HG03135 (cell line): ENCODE measurements around the gene CD69.

ENCODE experiments used
- ATAC-seq: cut with Tn5 transposase; IDR thresholded peaks from one replicate; pipeline ENCODE4 v1.9.1; 2021; ENCODE audit warnings: mild to moderate bottlenecking, moderate library complexity; ENCODE audit not compliant: unreplicated experiment

Gene CD69

DNA sequence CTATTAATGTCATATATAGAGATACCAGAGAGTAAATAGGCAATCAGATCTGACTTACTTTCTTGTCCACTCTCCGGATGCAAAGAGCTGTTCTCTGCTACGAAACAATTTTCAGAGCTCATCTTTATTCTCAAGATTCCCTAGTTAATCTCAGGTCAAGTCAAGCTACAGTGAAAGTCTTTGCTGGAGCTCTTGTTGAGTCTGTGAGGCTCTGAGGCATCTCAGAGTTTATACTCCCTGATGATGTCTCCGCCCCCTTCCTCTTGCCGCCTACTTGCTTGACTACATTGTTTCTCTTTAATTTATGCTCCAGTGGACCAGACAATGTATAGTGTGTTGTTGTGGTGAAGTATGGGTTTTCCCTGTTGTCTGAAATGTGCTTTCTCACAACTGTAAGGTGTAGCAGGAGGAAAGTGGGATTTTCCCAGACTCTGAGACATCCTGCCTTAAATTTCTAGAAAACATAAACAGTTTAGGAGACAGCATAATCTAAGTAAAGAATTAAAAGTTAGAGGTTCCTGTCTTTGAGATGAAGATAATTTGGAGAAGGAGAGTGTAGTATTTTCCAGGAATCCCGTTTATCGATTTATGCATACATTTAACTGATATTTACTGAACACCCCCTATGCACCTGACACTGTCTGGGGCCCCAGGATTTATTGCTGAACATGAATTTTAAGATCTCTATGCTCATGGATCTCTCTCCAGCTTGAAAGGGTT, at the start of gene CD69:
TSS of gene CD69 (minus strand) at position 203 of the 720 bp plus-strand sequence. CDS start at position 122, 81 bp downstream.
- ATAC-seq, result peak; percentile 42

DNA sequence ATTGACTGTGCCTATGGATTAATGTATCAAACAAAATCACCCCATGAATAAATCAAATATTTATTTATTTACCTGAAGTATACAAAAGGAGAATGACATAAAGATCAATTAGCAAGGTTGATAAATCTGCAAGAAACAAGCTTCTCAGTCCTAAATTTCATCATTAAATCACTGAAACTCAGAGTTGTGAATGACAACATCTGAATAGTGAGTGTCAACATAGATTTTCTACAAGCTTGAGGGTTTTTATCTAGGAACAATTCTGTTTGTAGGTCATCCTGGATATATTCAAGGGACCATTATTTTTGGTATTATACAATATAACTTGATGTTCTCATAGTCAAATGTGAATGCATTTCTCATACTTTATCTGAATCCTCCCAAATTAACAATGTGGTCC, 49.2 kb upstream of the CD69 start:
- ATAC-seq, result no peak

DNA sequence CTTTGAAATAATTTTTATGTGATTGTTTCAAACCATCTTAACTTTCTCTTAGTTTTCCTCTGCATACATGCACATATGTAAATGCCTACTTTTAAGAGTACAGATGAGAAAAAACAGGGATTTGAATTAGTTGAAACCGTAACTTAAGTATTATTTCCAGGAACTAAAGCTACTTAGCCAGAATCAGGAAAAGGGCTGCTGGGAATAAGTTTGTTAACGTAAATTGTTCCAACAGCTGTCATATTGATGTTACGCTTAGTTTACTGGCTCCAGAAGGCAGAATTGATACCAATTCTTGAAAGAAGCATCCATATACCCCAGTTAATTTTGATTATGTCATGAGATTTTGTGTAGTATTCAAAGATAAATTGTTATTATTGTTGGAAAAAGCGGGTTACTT, 48.6 kb upstream of the CD69 start:
- no peak for ATAC-seq

DNA sequence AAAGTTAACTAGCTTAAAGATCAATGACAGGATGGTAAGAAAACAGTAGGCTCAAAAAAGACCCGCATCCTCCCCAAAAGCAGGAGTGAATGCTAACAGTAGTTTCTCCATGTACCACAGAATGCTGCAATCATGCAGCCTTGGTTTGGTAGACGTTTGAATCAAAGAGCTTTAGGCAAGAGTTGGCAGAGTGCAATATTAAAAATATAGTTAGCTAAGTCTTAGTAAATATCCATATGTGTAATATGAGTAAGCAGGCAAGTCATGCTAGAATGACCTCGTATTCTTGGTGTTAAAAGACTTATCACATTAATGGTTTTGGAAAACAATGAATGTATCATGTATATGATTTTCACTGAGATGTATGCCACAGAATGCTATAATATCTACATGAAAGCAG, 47.8 kb upstream of the CD69 start:
- no peak for ATAC-seq

DNA sequence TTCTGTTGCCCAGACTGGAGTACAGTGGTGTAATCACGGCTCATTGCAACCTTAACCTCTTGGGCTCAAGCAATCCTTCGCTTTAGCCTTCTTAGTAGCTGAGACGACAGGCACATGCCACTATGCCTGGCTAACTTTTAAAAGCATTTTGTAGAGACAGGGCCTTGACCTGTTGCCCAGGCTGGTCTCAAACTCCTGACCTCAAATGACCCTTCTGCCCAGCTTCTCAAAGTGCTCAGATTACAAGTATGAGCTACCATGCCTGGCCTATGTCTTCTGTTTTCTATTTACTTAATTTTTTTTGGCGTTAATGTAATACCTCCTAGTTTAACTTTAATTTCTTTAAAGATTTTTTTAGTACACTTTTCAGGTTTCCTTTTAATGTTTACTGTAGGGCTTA, 46.0 kb upstream of the CD69 start:
- ATAC-seq, result no peak

DNA sequence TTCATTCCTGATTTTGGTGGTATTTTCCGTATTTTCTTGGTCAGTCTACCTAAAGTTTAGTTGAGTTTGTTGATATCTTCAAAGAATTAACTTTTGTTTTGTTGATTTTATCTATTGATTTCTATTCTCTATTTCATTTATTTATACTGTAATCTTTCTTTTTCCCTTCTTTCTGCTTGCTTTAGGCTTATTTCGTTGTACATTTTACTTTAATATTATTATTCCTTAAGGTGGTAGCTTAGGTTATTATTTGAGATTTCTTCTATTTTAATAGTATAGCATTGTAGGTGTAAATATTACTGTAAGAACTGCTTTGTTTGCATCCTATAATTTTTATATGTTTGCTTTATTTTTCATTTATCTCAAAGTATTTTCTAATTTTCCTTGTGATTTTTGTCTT, 45.2 kb upstream of the CD69 start:
- no peak for ATAC-seq

DNA sequence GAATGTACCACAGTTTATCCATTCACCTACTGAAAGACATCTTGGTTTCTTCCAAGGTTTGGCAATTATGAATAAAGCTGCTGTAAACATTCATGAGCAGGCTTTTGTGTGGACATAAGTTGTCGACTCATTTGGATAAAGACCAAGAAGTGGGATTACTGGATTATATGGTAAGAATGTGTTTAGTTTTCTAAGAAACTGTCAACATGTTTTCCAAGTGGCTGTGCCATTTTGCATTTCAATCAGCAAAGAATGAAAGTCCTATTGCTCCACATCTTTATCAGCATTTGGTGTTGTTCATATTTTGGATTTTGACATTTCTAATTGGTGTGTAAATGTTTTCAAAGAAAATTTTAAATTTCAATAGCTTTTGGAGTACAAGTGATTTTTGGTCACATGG, 39.3 kb upstream of the CD69 start:
- ATAC-seq, result no peak

DNA sequence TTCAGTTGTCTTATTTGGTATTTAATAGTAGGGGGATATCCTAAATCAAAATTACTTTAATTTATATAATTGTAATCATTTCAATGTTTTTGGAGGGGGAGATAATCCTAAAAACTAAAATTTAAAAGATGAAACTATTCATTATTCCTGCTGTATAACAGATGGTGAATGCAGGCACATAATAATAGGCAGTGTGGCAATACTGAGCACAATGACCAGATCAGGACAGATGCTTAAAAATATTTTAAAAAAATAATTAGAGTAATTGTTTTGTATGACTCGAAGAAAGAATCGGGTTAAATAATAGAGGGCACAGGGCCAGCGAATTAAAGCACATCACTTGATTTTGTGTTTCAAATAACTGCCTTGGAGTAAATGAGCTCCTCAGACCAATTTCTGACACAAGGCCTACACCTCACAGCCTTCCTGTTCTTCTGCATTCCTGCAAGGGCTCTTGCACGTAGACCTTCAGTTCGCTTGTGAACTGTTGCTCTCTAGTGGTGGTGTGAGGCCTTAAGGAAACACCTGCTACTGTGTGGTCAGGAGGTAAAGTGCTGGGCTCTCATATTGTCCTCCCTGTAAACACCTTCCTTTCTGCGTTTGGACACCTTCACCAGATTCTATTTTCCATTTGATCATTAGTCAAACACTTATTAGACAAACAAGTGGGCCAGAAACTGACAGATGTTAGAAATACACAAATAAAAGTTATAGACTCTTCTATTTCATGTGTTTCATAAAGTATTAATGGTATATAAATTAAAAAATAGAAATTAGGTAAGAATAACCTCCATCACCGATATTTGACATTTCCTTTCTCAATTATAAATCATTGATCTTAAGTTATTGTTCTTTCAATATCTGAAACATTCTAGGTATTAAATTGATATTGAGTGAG, 37.3 kb upstream of the CD69 start:
- peak; percentile 88 for ATAC-seq

DNA sequence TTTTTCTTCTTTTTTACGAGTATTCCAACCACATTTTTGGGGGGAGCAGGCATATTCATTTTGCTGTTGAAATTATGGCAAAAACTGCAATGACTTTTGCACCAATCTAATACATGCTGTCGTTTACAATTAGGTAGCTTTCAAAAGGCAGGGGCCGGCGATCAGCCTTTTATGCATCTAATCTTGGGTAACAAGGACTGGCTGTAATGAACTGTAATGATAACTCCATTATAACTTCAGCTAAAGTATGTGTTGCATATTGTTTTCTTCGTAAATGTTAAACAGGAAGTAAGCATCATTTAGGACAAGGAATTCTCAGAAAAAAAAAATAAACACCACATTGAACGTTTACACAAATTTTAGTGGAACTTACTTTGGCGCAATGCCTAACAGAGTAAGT, 36.3 kb upstream of the CD69 start:
- ATAC-seq, result no peak

DNA sequence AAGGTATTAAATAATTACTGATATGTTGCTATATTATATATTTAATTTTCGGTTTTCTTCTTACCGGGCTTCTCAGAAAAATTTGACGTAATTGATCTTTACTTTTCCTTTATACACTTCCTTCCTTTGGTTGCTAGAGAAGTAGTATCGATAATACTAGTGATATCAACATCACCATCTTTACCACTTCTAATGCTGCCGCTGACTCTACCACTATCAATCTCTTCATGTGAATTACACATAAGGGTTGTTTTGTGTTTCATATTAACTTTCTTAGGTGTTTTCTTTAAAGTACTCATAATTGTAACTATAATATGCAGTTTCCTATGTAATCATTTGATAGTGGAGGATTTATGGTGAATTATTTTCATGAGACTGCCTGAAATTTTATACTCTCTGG, 35.6 kb upstream of the CD69 start:
- ATAC-seq, result no peak

DNA sequence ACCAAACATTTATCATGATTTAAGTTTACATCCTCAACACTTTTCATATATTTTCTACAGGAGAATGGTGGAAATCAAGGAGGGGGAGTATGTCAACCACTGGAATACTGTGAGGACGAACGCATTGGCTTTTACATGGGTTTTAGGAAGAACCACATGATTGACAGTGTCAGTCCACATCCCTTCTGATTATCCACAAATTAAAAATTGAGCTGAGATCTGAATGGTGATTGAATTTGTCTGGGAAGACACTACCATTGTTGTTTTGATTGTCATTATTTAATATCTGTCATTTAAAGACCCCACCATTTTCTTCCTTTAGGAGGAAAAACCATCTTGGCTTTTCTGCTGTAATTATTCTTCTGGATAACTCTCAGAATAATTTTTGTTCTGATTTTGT, 35.2 kb upstream of the CD69 start:
- no peak for ATAC-seq

DNA sequence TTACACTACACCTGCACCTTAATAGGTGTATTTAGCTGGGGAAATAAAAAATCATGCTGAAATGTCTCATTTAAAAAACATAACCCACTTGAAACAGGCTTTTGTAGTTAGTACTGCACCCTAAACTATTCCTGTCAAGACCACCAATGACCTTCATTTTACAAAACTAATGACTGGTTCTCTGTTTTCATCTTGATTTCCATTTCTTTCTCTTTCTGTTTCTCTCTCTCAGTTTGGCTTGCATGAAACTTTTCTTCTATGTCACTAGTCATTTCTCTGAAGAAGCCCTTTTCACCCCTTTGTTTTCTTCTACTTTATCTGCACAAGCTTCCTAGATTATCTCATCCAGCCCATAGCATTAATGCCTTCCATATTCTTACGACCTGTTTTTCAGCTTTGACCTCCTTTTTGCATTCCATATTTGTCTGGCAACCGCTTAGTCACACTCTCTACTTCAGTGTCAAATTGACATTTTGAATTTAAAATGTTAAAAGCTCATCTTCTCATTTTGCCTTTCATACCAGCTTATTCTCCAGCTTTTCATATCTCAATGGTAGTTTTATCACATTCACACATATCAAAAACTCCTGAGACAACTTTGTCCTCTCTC, 33.9 kb upstream of the CD69 start:
- ATAC-seq, result no peak

DNA sequence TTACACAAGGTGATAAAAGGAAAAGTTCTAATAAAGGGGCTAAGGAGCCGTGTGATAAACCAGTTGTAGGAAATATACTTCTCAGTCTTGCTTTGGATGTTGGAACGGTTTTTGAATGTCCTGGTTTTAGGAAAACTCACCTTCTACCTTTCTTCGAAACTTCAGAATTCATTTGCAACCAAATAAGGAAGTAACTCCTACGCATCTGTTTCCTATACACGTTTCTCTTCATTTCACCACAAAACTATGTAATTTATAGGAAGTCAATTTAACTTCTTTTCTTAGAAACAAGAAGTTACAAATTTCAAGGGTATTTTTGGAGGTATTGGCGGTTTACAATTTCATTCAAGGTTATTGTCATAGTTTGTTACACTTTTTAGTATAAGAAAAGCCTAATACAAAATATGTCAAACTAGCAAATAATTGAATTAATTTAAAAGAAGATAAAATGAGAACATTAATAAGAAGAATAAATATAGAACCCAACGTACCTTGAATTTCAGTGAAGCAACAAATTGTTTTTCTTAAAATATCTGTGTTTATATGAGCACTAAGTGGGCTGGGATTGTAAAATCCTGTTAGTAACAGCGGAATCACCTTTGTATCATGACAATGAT, 33.2 kb upstream of the CD69 start:
- ATAC-seq, result no peak

DNA sequence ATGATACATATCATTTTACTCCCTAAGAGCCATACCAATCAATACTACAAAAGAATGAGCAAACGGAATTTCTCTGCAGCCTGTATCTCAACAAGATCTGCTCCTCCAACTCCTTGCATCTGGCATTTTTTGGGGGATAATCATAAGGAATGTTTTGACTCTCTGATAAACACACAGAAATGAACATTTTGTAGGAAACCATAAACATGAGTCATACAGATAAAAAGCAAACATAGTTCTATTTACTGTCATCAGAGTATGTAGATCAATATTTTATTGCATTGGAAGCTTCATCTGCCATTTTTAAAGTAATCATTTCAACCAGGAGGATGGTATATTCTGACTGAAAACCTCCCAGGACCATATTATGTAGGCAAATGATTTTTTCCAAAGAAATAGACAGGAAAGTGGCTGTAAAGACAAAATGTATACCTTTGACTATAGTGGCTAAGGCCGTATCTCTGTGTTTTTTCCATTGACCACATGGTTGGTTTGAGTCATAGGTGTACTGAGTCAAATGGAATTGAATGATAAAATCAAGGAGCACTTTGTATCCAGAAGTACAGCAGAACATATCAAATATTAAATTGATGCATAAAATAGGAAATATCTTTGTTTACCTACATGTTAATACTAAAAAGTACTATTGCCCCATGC, 32.4 kb upstream of the CD69 start:
- ATAC-seq, result no peak

DNA sequence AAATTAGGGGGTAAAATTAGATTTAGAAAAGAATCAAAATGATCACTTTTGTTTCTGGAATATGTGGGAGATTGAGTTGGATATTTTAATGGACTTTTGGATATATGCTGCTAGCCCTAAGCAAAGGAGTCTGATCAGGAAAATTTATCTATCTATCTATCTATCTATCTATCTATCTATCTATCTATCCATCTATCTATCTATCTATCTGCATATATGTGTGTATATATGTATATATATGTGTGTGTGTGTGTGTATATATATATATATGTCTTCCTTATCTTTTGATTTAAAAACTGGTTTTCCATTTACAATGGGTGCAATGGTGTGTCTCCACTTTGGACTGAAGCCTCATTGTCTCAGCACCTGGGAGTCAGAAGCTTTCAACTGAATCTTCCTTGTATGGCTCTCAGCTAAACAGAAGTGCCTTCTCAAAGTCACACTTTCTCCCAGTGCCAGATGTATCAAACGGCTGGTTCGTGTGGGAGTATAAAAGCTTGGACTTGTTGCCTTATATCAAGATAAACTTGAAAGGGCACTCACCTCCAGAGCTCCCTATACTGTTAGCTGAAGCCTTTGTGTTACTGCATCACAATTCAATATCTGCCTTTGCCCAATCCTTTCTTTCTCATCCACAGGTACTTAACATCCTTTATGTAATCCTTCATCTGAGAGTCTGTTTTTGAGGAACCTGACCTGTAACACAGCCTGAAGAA, 31.6 kb upstream of the CD69 start:
- ATAC-seq, result no peak

DNA sequence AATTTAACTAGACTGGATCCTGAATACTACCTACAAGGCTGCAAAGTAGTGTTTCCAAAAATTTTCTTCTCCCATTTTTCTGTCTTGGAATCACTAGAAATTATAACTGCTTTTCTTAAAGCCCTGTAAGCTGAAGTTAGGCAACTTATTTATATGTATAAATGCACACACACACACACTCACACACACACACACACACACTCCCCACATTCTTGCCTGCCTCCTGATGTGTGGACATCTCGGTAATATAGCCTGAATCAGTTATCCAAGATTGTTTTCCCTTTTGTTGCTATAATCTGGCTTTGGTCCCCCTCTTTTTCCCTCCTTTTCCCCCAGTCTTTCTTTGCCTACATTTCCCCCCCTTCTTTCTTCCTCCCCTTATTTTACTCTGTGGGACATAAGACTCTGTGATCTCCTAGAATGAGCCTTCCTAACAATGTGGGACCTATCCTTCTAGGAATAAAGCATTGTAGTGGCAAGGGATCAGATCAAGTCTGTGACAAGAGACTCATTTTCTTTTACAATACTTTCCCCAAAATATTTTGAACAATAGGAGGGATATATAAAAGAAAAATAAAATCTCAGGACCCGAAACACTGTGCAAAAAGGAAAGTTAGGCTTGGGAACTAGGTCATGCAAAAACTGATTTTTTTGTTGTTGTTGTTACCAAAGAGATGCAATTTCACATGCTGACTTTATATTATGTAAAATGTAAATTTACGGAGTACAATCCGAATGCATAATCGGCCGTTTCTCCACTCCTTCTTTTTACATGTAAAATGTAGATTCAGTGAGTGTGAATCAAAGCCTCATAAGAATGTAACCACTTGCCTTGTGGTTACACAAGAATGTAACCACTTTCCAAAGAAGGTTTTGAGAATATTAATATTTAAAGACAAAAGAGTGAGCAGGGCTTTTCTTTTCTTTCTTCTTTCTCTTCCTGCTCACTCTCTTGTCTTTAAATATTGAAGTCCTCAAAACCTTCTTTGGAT, 26.3 kb upstream of the CD69 start:
- ATAC-seq, result no peak

DNA sequence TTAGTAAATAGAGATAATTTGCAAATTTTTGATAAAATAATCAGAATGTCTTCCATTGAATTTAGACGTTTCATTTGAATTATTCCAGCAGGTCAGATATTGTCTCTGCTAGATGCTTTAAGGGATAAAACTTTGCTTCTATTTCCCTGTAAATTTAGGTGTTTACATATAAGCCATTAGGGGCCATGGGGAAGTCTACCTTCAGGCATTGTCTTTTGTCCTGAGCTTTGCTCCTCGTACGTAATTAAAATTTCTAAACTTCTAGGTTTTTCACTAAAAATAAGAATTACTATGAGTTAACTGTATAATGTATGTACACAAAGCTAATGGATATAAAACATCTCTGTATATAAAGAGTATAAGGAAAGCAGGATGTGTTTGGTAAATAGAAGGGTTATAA, 24.1 kb upstream of the CD69 start:
- no peak for ATAC-seq

DNA sequence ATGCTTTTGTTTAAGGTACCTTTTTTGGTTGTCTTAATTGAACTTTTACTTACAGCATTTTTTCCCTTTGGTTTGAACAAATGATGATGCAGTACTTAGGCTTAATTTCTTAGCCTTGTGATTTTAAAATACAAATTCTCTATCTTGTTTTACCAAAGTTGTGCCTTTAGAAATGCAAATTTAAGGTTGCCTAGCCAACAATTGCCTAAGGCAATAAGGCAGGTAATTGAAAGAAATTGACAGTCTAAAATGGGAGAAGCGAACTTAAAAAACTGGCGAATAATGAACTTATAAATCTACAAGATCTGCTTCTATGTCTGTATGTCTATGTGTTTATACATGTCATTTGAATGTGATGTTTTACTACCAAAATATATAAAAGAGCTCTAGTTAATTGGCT, 23.6 kb upstream of the CD69 start:
- no peak for ATAC-seq
